ENCODE measurements around the gene ABCC6. TPM values are rescaled to one million over a fixed set of nuclear protein-coding genes. Genes with fewer than 3 reads are reported as not detected.
"Not testable (repeated sequence)": the region's sequence is repeated elsewhere in the genome, so short reads cannot be mapped to it uniquely, and the experiment has no call there.

Gene ABCC6
- total RNA-seq (4.8 and 10.0 TPM in 2 replicates), polyA plus RNA-seq (7.1 and 12.6 TPM in 2 replicates)

- not testable (repeated sequence) for H3K36me3 ChIP-seq; H3K4me3 ChIP-seq; DNase-seq (ENCODE audit: low read depth in 1 of 2, low spot score in 1 of 2); H3K27me3 ChIP-seq; H3K4me1 ChIP-seq (ENCODE audit: low read depth); H3K9me3 ChIP-seq (ENCODE audit: low read depth); H3K27ac ChIP-seq
These were observed at the start of gene ABCC6 for GRCh38 chr16:16222850-16223661. ABCC6 (minus strand) TSS chr16:16223494; CDS start chr16:16223434, 60 bp downstream.

- not testable (repeated sequence) for H3K36me3 ChIP-seq; H3K27ac ChIP-seq; H3K9me3 ChIP-seq (ENCODE audit: low read depth); DNase-seq (ENCODE audit: low read depth in 1 of 2, low spot score in 1 of 2); H3K27me3 ChIP-seq; H3K4me3 ChIP-seq; H3K4me1 ChIP-seq (ENCODE audit: low read depth)
These were observed 49.4 kb upstream of the ABCC6 start for GRCh38 chr16:16272573-16273221.

GRCh38 chr16:16271658-16272057, 48.4 kb upstream of the ABCC6 start:
- not testable (repeated sequence) for H3K27ac ChIP-seq; DNase-seq (ENCODE audit: low read depth in 1 of 2, low spot score in 1 of 2); H3K4me3 ChIP-seq; H3K4me1 ChIP-seq (ENCODE audit: low read depth); H3K36me3 ChIP-seq; H3K27me3 ChIP-seq; H3K9me3 ChIP-seq (ENCODE audit: low read depth)

GRCh38 chr16:16268185-16268808, 45.0 kb upstream of the ABCC6 start:
- H3K27ac ChIP-seq; H3K36me3 ChIP-seq; H3K4me1 ChIP-seq (ENCODE audit: low read depth); H3K9me3 ChIP-seq (ENCODE audit: low read depth); H3K4me3 ChIP-seq; H3K27me3 ChIP-seq; DNase-seq (ENCODE audit: low read depth in 1 of 2, low spot score in 1 of 2): not testable (repeated sequence)

GRCh38 chr16:16267708-16268107, 44.4 kb upstream of the ABCC6 start:
- not testable (repeated sequence) for H3K27ac ChIP-seq; H3K4me1 ChIP-seq (ENCODE audit: low read depth); H3K9me3 ChIP-seq (ENCODE audit: low read depth); H3K4me3 ChIP-seq; H3K36me3 ChIP-seq; DNase-seq (ENCODE audit: low read depth in 1 of 2, low spot score in 1 of 2); H3K27me3 ChIP-seq

- H3K36me3 ChIP-seq; H3K4me1 ChIP-seq (ENCODE audit: low read depth): not testable (repeated sequence)
These were observed 41.8 kb upstream of the ABCC6 start for GRCh38 chr16:16265044-16265443.

GRCh38 chr16:16263947-16264346, 40.7 kb upstream of the ABCC6 start:
- not testable (repeated sequence) for H3K9me3 ChIP-seq (ENCODE audit: low read depth); H3K4me1 ChIP-seq (ENCODE audit: low read depth); H3K27me3 ChIP-seq; H3K4me3 ChIP-seq; H3K36me3 ChIP-seq; H3K27ac ChIP-seq; DNase-seq (ENCODE audit: low read depth in 1 of 2, low spot score in 1 of 2)

More at GRCh38 chr16:16265044-16265443, 41.8 kb upstream of the ABCC6 start:
- not testable (repeated sequence) for H3K27ac ChIP-seq; H3K4me3 ChIP-seq; DNase-seq (ENCODE audit: low read depth in 1 of 2, low spot score in 1 of 2); H3K27me3 ChIP-seq; H3K9me3 ChIP-seq (ENCODE audit: low read depth)

- not testable (repeated sequence) for DNase-seq (ENCODE audit: low read depth in 1 of 2, low spot score in 1 of 2); H3K27ac ChIP-seq; H3K27me3 ChIP-seq; H3K4me1 ChIP-seq (ENCODE audit: low read depth); H3K4me3 ChIP-seq; H3K9me3 ChIP-seq (ENCODE audit: low read depth); H3K36me3 ChIP-seq
These were observed 39.8 kb upstream of the ABCC6 start for GRCh38 chr16:16262954-16263555.

GRCh38 chr16:16259971-16260370, 36.7 kb upstream of the ABCC6 start:
- not testable (repeated sequence) for H3K9me3 ChIP-seq (ENCODE audit: low read depth); H3K27me3 ChIP-seq; H3K4me1 ChIP-seq (ENCODE audit: low read depth); H3K36me3 ChIP-seq; DNase-seq (ENCODE audit: low read depth in 1 of 2, low spot score in 1 of 2); H3K4me3 ChIP-seq; H3K27ac ChIP-seq

GRCh38 chr16:16258822-16259221, 35.5 kb upstream of the ABCC6 start:
- not testable (repeated sequence) for H3K36me3 ChIP-seq; H3K9me3 ChIP-seq (ENCODE audit: low read depth); H3K27me3 ChIP-seq; H3K4me1 ChIP-seq (ENCODE audit: low read depth); H3K27ac ChIP-seq; H3K4me3 ChIP-seq
- peak in 1 of 2 donors; percentile 9 for DNase-seq (ENCODE audit: low read depth in 1 of 2, low spot score in 1 of 2)

All from cardiac muscle cell (in vitro differentiated cells and primary cell).